ENCODE measurements around the gene NAA35. TPM values are rescaled to one million over a fixed set of nuclear protein-coding genes. Genes with fewer than 3 reads are reported as not detected.

The NAA35 gene
- total and polyA plus RNA-seq, 12 donors: 8.4 to 44.6 (median 23.8) TPM

DNA sequence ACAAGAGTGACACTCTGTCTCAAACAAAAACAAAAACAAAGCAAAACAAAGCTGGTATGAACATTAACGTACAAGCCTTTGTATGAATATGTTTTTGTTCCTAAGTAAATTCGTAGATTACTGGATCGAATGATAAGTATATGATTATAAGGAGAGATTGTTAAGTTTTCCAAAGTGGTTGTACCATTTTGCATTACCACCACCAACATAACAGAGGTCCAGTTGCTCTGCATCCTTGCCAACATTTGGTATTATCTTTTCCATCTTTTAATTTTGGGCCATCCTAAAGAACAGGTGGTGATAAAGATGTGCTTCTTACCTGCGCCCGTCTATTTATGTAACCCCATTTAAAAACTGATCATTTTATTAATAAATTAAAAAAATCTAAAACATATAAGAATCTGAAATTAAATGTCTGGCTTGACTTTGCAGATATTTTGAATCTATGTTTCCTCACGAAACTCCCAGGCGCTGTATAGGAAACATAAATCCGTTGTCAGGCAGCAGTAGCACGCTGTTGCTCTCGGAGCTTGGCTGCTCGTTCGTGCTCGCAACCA, 593 bp upstream of the NAA35 start:
- H3K4me1 ChIP-seq (replicated peaks in 1 of 2): peaks cover 3 to 39% of the 10 kb centered on the region in 2 donors
- DNase-seq: no peak
- intact Hi-C loops (cut with DNase I): no loop called here
- no peaks in the 10 kb centered on the region for H3K36me3 ChIP-seq (replicated peaks in 1 of 2)
- no peaks in the 10 kb centered on the region for H3K9me3 ChIP-seq (replicated peaks in 1 of 3)
- peak overlapping the region in 2 of 4 donors; percentile 95 to 99 for H3K4me3 ChIP-seq
- H3K27ac ChIP-seq: peak overlapping the region; percentile 39 to 98 (median 53)
- no peaks in the 10 kb centered on the region for H3K27me3 ChIP-seq
- TF ChIP-seq, protein P1, sequence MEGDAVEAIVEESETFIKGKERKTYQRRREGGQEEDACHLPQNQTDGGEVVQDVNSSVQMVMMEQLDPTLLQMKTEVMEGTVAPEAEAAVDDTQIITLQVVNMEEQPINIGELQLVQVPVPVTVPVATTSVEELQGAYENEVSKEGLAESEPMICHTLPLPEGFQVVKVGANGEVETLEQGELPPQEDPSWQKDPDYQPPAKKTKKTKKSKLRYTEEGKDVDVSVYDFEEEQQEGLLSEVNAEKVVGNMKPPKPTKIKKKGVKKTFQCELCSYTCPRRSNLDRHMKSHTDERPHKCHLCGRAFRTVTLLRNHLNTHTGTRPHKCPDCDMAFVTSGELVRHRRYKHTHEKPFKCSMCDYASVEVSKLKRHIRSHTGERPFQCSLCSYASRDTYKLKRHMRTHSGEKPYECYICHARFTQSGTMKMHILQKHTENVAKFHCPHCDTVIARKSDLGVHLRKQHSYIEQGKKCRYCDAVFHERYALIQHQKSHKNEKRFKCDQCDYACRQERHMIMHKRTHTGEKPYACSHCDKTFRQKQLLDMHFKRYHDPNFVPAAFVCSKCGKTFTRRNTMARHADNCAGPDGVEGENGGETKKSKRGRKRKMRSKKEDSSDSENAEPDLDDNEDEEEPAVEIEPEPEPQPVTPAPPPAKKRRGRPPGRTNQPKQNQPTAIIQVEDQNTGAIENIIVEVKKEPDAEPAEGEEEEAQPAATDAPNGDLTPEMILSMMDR (IDR thresholded peaks at IDR 0.05): no peak
- TF ChIP-seq POLR2A (IDR thresholded peaks at IDR 0.05): peak in 1 of 2 donors; percentile 51
- 23 to 26% (median 25%) methylated on average over 11 to 13 of the region's 13 CpGs for WGBS, 4 donors

DNA sequence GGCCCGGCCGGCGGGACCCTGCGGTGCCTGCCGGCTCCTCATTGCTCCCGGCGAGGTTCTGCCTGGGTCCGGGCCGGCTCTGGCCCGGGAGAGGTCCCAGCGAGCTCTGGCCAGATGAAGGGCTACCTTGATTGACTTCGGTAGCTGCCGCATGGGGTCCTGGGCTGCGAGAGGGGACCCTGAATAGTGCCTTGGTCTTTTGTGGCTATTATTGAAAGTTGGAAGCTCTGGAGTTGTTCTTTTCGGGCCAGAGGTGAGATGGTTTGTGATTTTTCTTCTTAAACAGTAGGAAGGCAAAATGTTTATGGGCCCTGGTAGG, 635 bp downstream of the NAA35 start:
- intact Hi-C loops (cut with DNase I): no loop called here
- no peaks in the 10 kb centered on the region for H3K9me3 ChIP-seq (replicated peaks in 1 of 3)
- 0 to 6% (median 1%) methylated on average over 2 to 15 of the region's 15 CpGs for WGBS, 4 donors
- no peaks in the 10 kb centered on the region for H3K27me3 ChIP-seq
- peak overlapping the region; percentile 65 to 99 (median 91) for H3K4me3 ChIP-seq
- H3K36me3 ChIP-seq (replicated peaks in 1 of 2): peaks cover 0 to 7% of the 10 kb centered on the region in 2 donors
- TF ChIP-seq POLR2A (IDR thresholded peaks at IDR 0.05): no peak
- TF ChIP-seq, protein P1 (IDR thresholded peaks at IDR 0.05): no peak
- no peak for DNase-seq
- peak overlapping the region; percentile 54 to 98 (median 86) for H3K27ac ChIP-seq
- H3K4me1 ChIP-seq (replicated peaks in 1 of 2): peaks cover 3 to 39% of the 10 kb centered on the region in 2 donors

DNA sequence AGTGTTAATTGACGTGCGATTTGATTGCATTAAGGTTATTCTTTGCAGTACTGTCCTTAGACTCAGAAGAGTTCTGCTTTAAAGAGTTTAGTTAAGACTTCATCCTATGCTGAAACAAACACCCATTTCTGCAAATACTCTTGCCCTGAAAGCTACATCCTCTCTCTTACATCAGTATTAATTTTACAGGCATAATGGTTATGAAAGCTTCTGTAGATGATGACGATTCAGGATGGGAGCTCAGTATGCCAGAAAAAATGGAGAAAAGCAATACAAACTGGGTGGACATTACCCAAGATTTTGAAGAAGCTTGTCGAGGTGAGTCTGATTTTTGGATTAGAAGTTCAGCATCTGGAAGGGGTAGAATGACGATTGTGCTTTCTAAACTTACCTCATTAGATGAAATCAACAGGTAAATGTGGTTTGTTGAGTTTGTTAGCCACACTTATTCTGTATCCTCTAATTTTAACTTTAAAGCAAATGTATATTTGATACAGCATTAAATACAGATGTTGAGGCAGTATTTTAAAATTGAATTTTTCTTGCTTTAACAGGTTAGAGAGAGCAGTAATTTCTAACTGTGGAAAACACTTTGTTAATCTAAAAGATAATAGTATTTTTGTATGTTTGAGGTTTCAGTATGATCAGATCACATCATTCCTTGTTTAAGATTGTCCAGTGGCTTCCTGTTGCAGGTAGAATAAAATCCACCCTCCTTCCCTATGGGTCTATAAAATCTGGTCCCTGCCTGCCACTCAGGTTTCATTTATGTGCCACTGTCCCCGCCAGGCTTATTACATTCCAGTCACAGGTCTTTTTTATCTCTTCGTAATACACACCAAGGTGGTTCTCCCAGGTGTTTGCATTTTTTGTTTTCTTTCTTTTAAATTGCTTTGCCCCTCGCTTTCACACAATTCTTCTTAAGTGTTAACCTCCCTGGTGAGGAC, 1.3 kb downstream of the NAA35 start:
- intact Hi-C loops (cut with DNase I): no loop called here
- no peaks in the 10 kb centered on the region for H3K9me3 ChIP-seq (replicated peaks in 1 of 3)
- 45 to 49% (median 47%) methylated on average over 8 of the region's 8 CpGs for WGBS, 4 donors
- no peaks in the 10 kb centered on the region for H3K27me3 ChIP-seq
- DNase-seq: no peak
- H3K36me3 ChIP-seq (replicated peaks in 1 of 2): peaks cover 0 to 12% of the 10 kb centered on the region in 2 donors
- H3K27ac ChIP-seq: peak overlapping the region in 4 of 5 donors; percentile 80 to 98 (median 88)
- H3K4me3 ChIP-seq: peak overlapping the region; percentile 65 to 99 (median 91)
- peaks cover 3 to 40% of the 10 kb centered on the region in 2 donors for H3K4me1 ChIP-seq (replicated peaks in 1 of 2)
- TF ChIP-seq, protein P1 (IDR thresholded peaks at IDR 0.05): no peak
- no peak for TF ChIP-seq POLR2A (IDR thresholded peaks at IDR 0.05)

DNA sequence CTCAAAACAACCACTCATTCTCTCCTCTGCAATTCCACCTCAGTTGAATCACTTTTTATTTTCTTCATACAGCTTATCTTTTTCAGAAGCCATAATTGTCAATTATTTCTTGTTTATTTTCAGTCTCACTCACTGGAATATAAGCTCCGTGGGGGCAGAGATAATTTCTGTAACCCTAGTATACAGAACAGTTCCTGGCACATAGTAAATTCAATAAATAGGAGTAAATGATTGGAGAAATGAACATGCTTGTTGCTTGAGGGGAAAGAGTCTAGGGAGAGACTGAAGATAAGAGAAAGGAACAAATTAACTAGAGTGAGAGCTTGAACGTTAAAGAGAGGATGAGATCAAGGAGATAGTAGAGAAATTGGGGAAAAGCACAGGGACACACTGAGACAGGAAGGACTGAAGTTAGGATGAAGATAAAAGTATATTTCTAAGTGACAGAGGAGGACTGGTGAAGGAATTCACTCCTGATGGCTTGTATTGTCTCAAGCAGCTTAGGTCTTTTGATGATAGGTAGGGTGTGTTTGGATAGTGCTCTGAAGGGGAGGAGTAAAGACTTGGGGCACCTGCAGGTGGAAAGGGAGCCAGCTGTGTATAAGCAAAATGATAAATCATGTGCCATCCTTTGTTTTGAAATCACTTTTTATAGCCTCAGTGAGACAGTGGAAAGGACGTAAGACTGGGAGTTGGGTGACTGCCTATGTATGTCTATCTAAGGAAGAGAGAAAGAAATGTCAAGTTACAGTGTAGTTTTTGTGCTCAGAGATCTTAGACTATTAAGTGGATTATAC, 2.2 kb downstream of the NAA35 start:
- Histone ChIP-seq H3K4me1 (replicated peaks in 1 of 2) (peaks cover 3 to 42% of the 10 kb centered on the region in 2 donors), H3K27me3 (no peaks in the 10 kb centered on the region), H3K27ac (no peak overlapping the region), H3K36me3 (replicated peaks in 1 of 2) (peaks cover 0 to 12% of the 10 kb centered on the region in 2 donors), H3K4me3 (no peak overlapping the region), H3K9me3 (replicated peaks in 1 of 3) (no peaks in the 10 kb centered on the region)
- DNase-seq: no peak
- TF ChIP-seq, protein P1 (IDR thresholded peaks at IDR 0.05): no peak
- no peak for TF ChIP-seq POLR2A (IDR thresholded peaks at IDR 0.05)
- WGBS, 4 donors: 38 to 47% (median 43%) methylated on average over 3 of the region's 3 CpGs
- intact Hi-C loops (cut with DNase I): no loop called here
